ENCODE measurements around the gene HIPK3.
"Not testable (repeated sequence)": the region's sequence is repeated elsewhere in the genome, so short reads cannot be mapped to it uniquely, and the experiment has no call there.

The HIPK3 gene

DNA sequence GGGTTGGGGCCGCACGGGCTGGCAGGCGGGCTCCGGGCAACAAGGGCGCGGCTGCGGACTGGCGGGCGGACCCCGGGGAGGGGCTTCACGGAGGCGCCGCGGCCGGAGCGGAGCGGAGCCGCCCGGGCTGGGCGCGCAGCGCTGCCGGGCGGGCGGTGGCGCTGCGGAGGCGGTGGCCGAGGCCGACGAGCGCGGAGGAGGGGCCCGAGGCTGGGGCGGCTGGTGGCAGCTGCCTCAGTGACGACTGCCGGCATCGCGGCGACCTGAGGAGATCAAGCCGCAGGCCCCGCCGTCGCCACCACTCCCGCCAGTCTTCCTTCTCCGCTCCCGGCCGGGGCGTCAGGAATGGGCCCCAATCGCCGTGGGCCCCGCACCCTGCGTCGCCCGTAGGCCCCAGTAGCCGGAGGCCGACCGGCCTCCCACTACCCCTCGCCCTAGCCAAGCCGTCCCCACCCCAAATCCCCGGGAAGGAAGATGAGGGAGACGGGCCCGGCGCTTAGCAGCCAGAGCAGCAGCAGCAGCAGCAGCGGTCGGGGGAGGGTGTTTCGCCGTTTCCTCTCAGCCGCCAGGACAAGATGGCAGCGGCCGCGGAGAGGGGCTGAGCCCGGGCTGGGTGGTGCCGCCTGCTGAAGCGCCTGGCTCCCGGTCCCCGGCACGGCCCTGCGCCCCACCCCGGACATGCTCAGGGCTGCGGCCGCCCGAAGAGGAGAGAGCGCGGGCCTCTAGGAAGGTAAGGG, at the start of gene HIPK3:
TSS of gene HIPK3 (plus strand) at position 222 of the 737 bp plus-strand sequence.
- DNase-seq (ENCODE audit: low read depth in 2 of 2) = peak; percentile 26 to 50

DNA sequence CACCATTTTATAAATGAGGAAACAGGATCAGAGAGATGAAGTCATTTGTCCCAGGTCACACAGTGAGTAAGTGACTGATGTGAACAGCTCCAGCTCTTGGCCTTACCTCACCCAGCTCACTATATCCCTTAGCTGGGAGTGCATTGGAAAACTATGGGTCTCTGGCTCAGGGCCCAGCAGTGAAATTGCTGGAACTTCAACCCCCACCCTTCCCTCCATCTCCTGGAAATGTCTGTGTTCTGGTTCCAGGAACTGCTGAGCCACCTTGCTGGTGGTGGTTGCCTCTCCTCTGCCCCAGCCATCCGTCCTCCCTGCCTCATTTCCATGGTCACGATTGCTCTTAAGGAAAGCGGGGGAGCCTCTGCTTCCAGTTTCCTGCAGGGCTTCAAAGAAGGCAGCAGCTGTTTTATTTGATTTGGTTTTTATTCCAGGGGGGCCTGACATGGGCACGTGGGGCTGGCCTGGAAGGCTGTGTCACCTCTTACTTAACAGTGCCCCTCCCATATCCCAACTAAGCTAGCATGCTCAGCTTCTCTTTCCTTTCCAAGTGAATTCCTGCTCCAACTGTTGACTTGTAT, 49.7 kb upstream of the HIPK3 start:
- no peak for DNase-seq (ENCODE audit: low read depth in 2 of 2)

DNA sequence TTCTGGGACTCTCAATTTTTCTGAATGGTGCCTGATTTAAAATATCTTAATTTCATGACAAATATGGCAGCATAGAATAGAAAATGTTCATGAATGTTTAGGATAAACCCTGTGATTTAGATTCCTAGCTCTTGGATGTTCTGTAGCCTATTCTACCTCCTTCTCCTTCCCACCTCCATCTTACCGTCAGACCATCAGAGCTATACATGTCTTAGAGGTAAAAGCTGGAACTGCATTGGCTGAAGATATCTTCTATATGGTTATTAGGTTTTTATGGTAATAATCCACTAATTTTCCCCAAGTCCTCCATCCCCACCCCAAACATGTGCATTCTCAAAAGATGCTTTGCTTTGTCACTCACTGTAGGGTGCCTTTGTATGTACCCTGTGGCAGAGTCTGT, 49.0 kb upstream of the HIPK3 start:
- DNase-seq (ENCODE audit: low read depth in 2 of 2) = no peak

DNA sequence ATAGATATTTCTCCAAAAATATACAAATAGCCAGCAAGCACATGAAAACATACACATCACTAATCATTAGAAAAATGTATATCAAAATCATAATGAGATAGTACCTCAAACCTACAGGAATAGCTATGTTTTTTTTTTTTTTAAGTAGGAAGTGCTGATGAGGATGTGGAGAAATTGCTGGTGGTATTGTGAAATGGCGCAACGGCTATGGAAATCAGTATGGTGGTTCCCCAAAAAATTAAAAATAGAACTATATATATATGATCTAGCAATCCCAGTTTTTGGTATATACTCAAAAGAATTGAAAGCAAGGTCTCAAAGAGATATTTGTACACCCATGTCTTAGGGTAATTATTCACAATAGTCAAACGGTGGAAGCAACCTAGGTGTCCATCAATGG, 46.0 kb upstream of the HIPK3 start:
- DNase-seq (ENCODE audit: low read depth in 2 of 2) = no peak

DNA sequence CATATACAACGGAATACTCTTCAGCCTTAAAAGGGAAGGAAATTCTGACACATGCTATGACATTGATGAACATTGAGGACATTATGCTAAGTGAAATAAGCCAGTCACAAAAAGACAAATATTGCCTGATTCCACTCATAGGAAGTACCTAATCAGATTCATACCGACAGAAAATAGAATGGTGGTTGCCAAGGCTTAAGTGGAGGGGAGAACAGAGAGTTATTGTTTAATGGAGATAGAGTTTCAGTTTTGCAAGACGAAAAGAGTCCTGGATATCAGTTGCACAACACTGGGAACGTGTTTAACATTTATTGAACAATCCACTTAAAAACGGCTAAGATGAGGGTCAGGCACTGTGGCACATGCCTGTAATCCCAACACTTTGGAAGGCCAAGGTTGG, 45.6 kb upstream of the HIPK3 start:
- no peak for DNase-seq (ENCODE audit: low read depth in 2 of 2)

DNA sequence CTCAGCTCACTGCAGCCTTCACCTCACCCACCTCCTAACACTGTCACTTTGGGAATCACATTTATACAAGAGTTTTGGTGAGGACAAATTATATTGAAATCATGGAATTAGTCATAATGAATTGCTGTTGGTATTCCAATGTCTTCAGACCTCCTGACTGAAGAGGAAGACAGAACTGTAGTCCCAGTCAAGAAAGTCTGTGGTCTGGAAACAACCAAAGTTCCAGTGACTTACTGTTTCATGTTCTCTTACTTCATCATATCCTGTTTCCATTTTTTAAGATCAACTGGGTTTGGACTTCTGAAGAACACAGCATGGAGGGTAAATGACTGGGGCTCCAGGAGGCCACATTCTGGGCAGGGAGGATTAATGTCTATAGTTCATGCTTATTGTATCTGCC, 43.0 kb upstream of the HIPK3 start:
- no peak for DNase-seq (ENCODE audit: low read depth in 2 of 2)

DNA sequence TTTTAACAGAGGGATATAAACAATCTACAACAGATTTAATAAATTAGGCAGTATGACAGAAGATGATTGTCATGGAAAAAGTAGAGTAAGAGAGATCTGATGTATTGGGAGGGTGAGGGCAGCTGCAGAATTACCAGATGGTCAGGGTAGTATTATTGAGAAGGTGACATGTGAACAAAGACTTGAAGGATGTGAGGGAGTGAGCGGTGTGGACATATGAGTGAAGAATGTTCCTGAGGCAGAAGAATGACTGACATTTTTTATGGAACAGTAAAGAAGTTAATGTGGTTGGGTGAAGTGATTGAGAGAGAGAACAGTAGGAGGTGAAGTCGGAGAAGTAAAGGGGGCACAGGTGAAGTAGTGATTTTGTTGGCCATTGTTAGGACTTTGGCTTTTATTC, 42.4 kb upstream of the HIPK3 start:
- no peak for DNase-seq (ENCODE audit: low read depth in 2 of 2)

DNA sequence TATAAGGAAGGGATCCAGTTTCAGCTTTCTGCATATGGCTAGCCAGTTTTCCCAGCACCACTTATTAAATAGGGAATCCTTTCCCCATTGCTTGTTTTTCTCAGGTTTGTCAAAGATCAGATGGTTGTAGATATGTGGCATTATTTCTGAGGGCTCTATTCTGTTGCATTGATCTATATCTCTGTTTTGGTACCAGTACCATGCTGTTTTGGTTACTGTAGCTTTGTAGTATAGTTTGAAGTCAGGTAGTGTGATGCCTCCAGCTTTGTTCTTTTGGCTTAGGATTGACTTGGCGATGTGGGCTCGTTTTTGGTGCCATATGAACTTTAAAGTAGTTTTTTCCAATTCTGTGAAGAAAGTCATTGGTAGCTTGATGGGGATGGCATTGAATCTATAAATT, 40.5 kb upstream of the HIPK3 start:
- not testable (repeated sequence) for DNase-seq (ENCODE audit: low read depth in 2 of 2)

DNA sequence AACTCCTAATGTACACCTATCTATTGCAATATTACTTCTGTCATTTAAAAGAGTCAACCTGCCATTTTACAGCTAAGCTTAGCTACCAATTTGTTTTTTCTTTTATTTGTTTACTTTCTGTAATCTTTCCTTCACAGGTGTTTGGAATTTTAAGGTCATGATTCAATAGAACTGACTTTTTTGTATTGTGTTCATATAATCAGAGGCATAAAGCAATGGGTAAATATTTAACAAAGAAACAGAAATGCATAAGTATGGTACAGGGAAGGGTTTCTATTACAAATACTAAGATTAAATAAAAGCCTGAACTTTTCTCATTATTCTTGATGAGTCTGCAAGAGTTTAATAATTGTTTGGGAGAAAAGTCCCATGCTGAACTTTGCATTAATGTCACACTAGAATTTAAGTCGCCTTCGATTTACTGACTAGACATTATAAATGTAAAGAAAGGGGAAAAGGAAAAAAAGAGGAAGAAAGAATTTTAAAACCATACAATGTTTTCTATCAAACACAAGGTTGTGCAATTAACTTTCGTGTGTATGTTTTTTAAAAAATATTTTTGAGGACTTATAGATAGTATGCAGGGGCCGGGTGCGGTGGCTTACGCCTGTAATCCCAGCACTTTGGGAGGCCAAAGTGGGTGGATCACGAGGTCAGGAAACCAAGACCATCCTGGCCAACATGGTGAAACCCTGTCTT, 35.0 kb upstream of the HIPK3 start:
- no peak for DNase-seq (ENCODE audit: low read depth in 2 of 2)

DNA sequence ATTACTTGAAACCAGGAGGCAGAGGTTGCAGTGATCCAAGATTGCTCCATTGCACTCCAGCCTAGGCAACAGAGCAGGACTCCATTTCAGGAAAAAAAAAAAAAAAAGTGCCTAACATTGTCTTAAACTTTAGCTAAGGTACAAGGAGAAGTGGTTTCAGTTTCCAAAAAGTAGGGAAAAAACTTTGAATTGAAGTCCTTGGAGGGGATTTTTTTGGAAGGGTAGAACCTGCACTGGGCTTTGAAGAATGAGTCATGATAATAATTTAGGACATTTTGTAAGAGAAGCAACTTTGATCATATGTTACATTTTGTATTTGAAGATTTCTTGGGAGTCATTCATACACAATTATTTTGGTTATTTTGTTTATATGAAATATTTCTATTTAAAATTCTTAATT, 31.8 kb upstream of the HIPK3 start:
- no peak for DNase-seq (ENCODE audit: low read depth in 2 of 2)

DNA sequence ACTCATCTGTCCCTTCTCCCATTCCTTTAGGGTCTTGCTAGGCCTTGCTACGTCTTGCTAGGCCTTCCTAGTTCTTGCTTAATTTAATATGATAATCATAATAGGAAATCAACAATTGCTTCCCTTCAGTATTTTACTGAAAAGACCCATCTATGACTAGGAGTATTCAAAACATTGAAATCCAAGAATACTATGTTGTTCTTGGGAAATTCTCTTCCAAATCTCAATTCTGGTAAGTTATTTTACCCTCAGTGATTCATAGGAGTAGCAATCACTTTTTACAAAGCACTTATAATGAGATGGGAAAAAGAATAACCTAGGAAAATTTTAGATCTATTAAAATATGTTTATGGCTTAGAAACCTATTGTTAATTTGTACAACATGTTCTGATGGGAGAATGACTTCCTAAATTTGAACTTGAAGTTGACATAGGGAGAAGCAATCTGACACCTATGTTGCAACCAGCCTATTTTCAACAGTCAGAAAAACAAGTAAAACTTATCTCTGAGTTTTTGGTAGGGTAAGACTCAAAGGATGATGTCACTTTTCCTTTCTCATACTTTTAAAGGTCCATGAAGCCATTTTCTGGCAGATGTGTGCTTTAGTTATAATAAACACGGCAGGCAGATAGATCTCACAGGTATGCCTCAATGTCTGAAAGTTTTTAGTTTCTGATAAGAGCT, 29.5 kb upstream of the HIPK3 start:
- DNase-seq (ENCODE audit: low read depth in 2 of 2) = no peak

DNA sequence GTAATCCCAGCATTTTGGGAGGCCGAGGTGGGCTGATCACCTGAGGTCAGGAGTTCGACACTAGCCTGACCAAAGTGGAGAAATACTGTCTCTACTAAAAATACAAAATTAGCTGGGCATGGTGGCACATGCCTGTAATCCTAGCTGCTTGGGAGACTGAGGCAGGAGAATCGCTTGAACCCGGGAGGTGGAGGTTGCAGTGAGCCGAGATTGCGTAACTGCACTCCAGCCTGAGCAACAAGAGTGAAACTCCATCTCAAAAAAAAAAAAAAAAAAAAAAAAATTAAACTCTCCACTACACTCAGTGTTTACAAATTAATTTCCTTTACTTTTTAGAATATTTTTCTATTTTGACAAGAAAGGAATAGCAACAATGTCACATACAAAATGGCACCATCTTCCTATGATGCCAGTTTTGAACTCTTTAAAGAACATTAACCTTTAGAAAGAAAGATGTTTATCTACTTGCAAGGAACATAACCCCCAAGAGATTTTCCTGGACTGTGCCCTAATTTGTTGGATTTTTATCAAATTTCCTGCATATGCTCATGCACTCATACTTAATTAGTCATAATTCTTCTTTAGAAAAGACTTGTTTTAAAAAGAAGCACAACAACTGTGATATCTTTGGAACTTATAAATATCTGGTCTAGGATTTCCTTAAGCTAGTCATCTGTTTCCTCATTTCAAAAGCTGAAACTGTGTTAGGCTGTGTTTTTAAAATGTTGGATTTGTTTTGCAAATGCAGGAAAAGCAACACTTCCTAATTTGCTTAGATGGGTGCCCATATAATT, 22.6 kb upstream of the HIPK3 start:
- no peak for DNase-seq (ENCODE audit: low read depth in 2 of 2)

DNA sequence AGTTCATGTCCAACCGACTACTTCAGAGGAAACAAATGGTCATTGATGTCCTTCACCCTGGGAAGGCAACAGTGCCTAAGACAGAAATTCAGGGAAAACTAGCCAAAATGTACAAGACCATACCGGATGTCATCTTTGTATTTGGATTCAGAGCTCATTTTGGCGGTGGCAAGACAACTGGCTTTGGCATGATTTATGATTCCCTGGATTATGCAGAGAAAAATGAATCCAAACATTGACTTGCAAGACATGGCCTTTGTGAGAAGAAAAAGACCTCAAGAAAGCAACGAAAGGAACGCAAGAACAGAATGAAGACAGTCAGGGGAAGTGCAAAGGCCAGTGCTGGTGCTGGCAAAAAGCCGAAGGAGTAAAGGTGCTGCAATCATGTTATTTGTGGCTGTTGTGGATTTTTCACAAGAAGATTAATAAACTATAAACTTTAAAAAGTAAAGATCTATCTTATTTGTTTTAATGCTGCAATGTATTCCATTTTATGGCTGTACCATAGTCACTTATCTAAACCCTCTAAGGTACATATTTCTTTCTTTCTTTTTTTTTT, 20.1 kb upstream of the HIPK3 start:
- DNase-seq (ENCODE audit: low read depth in 2 of 2) = no peak

DNA sequence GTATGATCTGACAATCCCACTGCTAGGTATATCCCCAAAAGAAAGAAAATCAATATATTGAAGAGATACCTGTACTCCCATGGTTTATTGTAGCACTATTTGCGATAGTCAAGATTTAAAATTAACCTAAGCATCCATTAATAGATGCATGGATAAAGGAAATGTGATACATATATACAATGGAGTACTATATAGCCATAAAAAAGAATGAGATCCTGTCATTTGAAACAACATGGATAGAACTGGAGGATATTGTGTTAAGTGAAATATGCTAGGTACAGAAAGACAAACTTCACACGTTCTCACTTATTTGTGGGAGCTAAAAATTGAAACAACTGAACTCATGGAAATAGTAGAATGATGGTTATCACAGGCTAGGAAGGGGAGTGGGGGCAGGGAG, 14.6 kb upstream of the HIPK3 start:
- DNase-seq (ENCODE audit: low read depth in 2 of 2) = no peak

DNA sequence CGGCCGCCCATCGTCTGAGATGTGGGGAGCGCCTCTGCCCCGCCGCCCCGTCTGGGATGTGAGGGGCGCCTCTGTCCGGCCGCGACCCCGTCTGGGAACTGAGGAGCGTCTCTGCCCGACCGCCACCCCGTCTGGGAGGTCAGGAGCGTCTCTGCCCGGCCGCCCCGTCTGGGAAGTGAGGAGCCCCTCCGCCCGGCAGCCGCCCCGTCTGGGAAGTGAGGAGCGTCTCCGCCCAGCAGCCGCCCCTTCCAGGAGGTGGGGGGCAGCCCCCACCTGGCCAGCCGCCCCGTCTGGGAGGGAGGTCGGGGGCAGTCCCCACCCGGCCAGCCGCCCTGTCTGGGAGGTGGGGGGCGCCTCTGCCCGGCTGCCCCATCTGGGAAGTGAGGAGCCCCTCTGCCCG, 13.5 kb upstream of the HIPK3 start:
- DNase-seq (ENCODE audit: low read depth in 2 of 2) = not testable (repeated sequence)

DNA sequence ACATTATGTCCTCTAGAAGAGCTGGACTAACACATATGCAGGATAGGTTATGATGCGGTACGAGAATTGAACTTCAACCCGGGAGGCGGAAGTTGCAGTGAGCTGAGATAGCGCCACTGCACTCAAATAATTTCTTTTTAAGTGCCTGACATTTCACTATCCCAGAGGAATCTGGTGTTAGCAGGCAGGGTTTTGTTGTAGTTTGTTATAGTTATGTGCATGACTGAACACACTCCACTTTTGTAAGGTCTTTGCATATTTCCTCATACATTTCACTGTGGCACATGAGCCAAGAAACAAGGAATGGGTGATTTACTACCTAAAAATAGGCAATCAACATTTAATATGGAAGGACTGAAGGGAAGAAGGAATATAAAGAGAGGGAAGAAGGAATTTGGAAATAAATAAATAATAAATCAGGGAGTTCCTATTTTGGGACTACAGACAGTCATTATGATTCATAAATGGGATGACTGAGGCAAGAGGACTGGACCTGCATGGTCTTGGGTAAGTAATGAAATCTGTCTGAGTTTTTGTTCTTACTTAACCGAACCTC, 8.7 kb upstream of the HIPK3 start:
- DNase-seq (ENCODE audit: low read depth in 2 of 2) = no peak

DNA sequence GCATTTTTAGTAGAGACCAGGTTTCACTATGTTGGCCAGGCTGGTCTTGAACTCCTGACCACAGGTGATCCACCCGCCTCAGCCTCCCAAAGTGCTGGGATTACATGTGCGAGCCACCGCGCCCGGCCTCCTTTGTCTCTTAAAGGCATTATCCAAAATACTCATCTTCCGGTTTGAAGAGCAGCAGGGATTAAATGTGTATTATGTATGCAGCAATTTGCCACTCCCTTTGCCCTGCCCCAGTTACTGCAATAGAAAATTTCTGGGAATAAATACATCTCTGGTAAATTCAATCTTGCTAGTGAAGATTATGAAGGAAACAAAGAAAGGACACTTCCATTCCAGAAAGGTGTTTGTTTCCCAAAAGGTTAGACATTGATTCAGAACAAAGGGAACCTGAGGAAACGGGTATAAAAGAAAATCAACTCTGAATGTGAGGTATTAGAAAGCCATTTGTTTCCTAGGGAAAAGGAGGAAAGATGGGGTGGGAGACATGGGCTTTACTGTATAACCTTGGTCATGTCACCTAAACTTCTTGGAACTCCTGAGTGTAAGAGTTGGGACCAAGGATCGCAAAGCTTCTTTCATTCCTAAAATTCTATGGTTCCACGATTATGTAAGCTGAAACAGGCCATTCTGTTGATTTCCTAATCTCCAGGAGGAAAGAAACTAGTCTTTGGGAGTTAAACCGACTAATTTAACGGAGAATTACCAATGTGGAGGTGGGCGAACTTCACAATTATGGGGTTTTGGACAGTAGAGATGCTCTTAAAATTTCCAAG, 959 bp upstream of the HIPK3 start:
- DNase-seq (ENCODE audit: low read depth in 2 of 2) = no peak

DNA sequence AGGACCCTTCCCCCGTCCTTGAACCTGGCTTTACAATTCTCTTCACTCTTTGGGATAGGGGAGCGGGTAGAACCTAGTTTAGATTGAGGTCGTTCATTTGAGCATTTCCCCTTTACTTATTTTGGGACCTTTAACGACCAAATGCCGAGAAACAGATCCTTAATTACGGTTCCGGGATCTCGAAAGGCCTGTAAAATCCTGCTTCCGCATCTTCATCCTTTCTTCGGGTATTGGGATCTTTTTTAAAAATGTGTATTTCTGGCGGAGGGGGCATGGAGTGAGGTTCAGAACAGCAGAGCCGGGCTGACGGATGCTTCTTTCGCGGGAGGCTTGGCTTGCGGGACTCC, 395 bp upstream of the HIPK3 start:
- DNase-seq (ENCODE audit: low read depth in 2 of 2) = no peak

DNA sequence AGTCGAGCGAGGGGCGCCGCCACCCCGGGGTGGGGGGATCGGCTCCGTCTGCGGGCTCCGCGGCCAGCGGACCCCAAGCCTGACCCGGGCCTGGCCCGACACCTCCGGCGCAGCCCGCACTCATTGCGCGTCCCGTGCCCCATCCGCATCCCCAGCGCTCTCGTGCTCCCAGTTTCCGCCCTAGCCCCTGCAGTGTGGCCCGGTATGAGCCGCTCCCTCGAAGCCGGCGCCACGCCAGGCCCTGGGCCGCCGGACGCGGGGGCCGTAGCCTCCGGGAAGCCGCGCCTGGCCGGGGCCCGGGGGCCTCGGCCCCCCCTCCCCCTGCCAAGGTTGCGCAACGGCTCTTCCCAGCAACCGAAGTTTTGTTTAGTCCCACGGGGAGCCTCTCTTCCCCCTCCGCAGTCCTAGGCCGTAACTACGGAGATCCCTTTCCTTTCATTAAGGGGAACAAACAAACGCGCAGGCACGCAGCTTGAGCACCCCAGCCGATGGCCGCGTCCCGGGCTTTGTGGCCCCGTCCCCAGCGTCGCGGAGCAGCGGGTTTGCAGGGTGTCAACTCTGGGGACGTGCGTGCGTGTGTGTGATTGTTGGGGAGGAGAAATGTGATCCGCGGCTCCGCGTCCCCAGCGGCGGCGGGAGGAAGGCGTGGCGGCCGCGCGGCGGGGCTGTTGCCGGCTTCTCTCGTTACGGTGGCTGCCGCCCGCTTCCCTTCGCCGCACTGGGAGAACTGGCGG, 883 bp downstream of the HIPK3 start:
- DNase-seq (ENCODE audit: low read depth in 2 of 2) = peak; percentile 27 to 48

Data from stimulated activated CD4-positive, alpha-beta T cell treated with anti-CD3 and anti-CD28 coated beads, Interleukin-1b, Interleukin-23, amount 100 ng/mL, for 1 hour (primary cell).